ENCODE measurements around the gene PHF2. TPM values are rescaled to one million over a fixed set of nuclear protein-coding genes. Genes with fewer than 3 reads are reported as not detected.

The PHF2 gene
- total RNA-seq, 4 donors from 2014 or later, result 22.6 to 40.2 (median 28.4) TPM

DNA sequence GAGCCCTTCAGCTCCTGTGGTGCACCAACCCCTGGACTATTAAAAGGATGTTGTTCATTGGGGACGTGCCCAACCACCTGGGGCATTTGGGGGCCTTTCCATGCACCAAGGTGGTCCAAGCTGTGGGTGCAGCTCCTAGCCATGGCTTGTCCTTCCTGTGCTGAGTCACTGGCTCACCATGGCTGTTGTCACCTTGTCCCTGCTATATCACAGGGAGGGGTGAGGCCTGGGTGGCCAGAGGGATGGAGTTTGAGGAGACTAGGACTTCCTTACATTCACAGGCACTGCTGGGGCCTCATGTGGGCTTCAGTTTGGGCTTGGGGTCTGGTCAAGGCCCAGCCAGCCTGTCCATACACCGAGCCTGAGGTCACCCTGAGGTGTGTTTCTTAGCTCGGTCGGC lies 45.5 kb downstream of the PHF2 start:
- WGBS, result 93% methylated on average over 2 of the region's 4 CpGs
- H3K4me1 ChIP-seq, result no peaks in the 10 kb centered on the region
- H3K36me3 ChIP-seq, result no peaks in the 10 kb centered on the region
- no peak for TF ChIP-seq POLR2AphosphoS5 (IDR thresholded peaks at IDR 0.05)
- TF ChIP-seq, protein P1, sequence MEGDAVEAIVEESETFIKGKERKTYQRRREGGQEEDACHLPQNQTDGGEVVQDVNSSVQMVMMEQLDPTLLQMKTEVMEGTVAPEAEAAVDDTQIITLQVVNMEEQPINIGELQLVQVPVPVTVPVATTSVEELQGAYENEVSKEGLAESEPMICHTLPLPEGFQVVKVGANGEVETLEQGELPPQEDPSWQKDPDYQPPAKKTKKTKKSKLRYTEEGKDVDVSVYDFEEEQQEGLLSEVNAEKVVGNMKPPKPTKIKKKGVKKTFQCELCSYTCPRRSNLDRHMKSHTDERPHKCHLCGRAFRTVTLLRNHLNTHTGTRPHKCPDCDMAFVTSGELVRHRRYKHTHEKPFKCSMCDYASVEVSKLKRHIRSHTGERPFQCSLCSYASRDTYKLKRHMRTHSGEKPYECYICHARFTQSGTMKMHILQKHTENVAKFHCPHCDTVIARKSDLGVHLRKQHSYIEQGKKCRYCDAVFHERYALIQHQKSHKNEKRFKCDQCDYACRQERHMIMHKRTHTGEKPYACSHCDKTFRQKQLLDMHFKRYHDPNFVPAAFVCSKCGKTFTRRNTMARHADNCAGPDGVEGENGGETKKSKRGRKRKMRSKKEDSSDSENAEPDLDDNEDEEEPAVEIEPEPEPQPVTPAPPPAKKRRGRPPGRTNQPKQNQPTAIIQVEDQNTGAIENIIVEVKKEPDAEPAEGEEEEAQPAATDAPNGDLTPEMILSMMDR (IDR thresholded peaks at IDR 0.05), result no peak
- no peak for TF ChIP-seq POLR2A (IDR thresholded peaks at IDR 0.05)
- TF ChIP-seq EP300 (IDR thresholded peaks at IDR 0.05), result no peak
- H3K27ac ChIP-seq, result no peak overlapping the region
- no peaks in the 10 kb centered on the region for H3K27me3 ChIP-seq
- peaks cover 2% of the 10 kb centered on the region for H3K9me3 ChIP-seq
- H3K4me3 ChIP-seq, result no peak overlapping the region
- no peak for DNase-seq (ENCODE audit: low spot score in 2 of 2)

- H3K4me3 ChIP-seq, result no peak overlapping the region
- no peaks in the 10 kb centered on the region for H3K4me1 ChIP-seq
- no peaks in the 10 kb centered on the region for H3K36me3 ChIP-seq
- no peak for TF ChIP-seq EP300 (IDR thresholded peaks at IDR 0.05)
- TF ChIP-seq, protein P1 (IDR thresholded peaks at IDR 0.05), result no peak
- no peak for TF ChIP-seq POLR2A (IDR thresholded peaks at IDR 0.05)
- TF ChIP-seq POLR2AphosphoS5 (IDR thresholded peaks at IDR 0.05), result no peak
- H3K27ac ChIP-seq, result no peak overlapping the region
- no peaks in the 10 kb centered on the region for H3K27me3 ChIP-seq
- no peak for DNase-seq (ENCODE audit: low spot score in 2 of 2)
- WGBS, result 100% methylated on average over 1 of the region's 2 CpGs
- H3K9me3 ChIP-seq, result peaks cover 6% of the 10 kb centered on the region
Observed at GRCh38 chr9:93622691-93623090, 46.3 kb downstream of the PHF2 start.

DNA sequence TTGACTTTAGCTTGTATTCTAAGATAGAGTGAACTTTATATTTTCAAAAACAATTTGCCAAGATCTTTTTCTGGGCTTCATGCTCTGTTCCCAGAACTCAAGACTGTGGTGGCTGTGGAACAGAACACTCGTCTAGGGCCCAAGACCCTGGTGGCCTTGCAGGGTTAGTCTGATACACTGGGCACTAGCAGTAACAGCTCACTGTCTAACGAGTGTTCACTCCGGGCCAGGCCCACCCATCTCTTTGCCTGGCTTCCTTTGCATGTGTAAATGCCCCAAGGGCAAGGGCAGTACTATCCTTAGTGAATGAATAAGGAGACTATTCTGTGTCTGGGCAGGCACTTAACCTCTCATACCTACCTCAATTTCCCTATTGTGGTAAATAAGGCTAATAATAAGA lies 47.4 kb downstream of the PHF2 start:
- no peaks in the 10 kb centered on the region for H3K27me3 ChIP-seq
- no peak for DNase-seq (ENCODE audit: low spot score in 2 of 2)
- H3K4me3 ChIP-seq, result no peak overlapping the region
- H3K27ac ChIP-seq, result no peak overlapping the region
- no peaks in the 10 kb centered on the region for H3K36me3 ChIP-seq
- peaks cover 10% of the 10 kb centered on the region for H3K9me3 ChIP-seq
- TF ChIP-seq POLR2A (IDR thresholded peaks at IDR 0.05) (no peak), EP300 (IDR thresholded peaks at IDR 0.05) (no peak), POLR2AphosphoS5 (IDR thresholded peaks at IDR 0.05) (no peak)
- TF ChIP-seq, protein P1 (IDR thresholded peaks at IDR 0.05), result no peak
- no peaks in the 10 kb centered on the region for H3K4me1 ChIP-seq
- 66% methylated on average over 3 of the region's 3 CpGs for WGBS

DNA sequence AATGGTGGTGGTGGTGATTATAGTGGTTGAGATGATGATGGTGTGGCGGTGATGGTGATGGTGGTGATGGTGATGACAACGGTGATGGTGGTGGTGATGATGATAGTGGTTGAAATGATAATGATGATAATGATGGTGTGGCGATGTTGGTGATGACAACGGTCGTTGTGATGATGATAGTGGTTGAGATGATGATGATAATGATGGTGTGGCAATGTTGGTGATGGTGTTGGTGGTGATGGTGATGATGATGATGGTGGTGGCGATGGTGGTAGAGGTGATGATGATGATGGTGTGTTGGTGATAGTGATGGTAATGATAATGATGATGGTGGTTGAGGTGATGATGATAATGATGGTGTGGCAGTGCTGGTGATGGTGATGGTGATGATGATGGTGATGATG lies 48.0 kb downstream of the PHF2 start:
- no peak for TF ChIP-seq POLR2A (IDR thresholded peaks at IDR 0.05)
- TF ChIP-seq, protein P1 (IDR thresholded peaks at IDR 0.05), result no peak
- no peak for TF ChIP-seq POLR2AphosphoS5 (IDR thresholded peaks at IDR 0.05)
- TF ChIP-seq EP300 (IDR thresholded peaks at IDR 0.05), result no peak
- 71% methylated on average over 6 of the region's 6 CpGs for WGBS
- Histone ChIP-seq H3K27me3 (no peaks in the 10 kb centered on the region), H3K36me3 (no peaks in the 10 kb centered on the region), H3K4me3 (no peak overlapping the region), H3K9me3 (peaks cover 10% of the 10 kb centered on the region), H3K4me1 (no peaks in the 10 kb centered on the region), H3K27ac (no peak overlapping the region)
- DNase-seq (ENCODE audit: low spot score in 2 of 2), result no peak

- TF ChIP-seq EP300 (IDR thresholded peaks at IDR 0.05) (no peak), POLR2AphosphoS5 (IDR thresholded peaks at IDR 0.05) (no peak), POLR2A (IDR thresholded peaks at IDR 0.05) (no peak)
- TF ChIP-seq, protein P1 (IDR thresholded peaks at IDR 0.05), result no peak
- H3K9me3 ChIP-seq, result peaks cover 10% of the 10 kb centered on the region
Observed at GRCh38 chr9:93624977-93625376, 48.6 kb downstream of the PHF2 start.

More at GRCh38 chr9:93624977-93625376, 48.6 kb downstream of the PHF2 start:
- Histone ChIP-seq H3K4me1 (no peaks in the 10 kb centered on the region), H3K27ac (no peak overlapping the region), H3K27me3 (no peaks in the 10 kb centered on the region), H3K36me3 (peaks cover under 1% of the 10 kb centered on the region), H3K4me3 (no peak overlapping the region)
- DNase-seq (ENCODE audit: low spot score in 2 of 2), result no peak

Measured in suprapubic skin (tissue), 4 donors.